ENCODE measurements around the gene CCDC40. TPM values are rescaled to one million over a fixed set of nuclear protein-coding genes. Genes with fewer than 3 reads are reported as not detected.

CCDC40 gene
- total and polyA plus RNA-seq, 2 of the 13 experiments (the other 11 are each of a cell fraction or from before 2014, with no cell fraction given), result 4.1 to 5.5 TPM

DNA sequence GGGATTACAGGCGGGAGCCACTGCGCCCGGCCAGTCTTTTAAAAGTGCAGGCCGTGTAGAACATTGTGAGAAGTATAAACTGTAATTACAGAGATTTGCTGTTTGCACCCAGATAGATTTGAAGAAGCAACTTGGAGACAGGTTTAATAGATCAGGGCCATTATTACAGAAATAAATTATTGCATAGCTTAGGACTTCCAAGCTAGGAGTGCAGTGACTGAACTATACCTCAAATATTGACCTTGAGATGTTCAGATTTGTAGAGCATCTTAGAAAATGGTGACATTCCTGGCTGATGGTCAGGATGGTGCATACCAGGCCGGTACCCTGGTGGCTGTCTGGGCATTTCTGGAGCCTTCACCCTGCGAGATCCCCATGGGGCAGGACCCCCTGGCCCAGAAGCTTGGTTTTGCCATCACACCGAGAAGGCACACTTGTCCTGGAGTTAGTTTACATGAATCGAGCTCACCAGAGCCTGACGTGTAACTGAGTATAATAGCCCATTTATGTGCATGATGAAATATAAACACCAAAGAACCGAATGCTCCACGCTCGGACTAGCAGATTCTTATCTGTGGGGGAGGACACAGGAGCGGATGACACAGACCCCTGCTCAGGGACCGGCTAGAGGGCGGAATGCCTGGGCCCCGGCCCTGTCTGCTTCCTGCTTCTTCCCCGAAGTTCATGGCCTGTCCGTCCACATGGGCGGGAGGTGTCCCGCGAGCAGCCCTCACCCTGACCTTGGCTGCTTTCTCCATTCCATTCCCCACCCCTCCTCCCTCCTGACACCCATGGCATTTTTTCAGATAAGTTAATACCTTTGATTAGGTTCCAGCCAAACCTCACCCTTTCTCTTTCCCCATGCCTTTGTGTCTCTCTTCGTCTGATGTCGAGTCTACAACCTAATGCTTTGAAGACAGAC is 32.1 kb downstream of the CCDC40 start:
- Histone ChIP-seq H2AFZ (ENCODE audit: low read length) (no peak overlapping the region), H3K4me2 (ENCODE audit: low read depth, low read length) (peak overlapping the region; percentile 82), H4K20me1 (ENCODE audit: insufficient read depth, low read length) (no peaks in the 10 kb centered on the region), H3K4me1 (ENCODE audit: insufficient read depth, low read length) (peaks cover 67% of the 10 kb centered on the region), H3K27ac (ENCODE audit: extremely low read length, insufficient read depth, low read length) (no peak overlapping the region), H3K27me3 (ENCODE audit: control insufficient read depth in 1 of 2, insufficient read depth in 2 of 2, low read length in 2 of 2) (no peaks in the 10 kb centered on the region; a peak in 1 of 5 replicates), H3K4me3 (replicated peaks in 1 of 3; ENCODE audit: insufficient read depth in 1 of 3, low read depth in 2 of 3, low read length in 3 of 3) (peak overlapping the region in 2 of 3 experiments; percentile 23 to 41; a peak in 4 of 6 replicates), H3K9ac (ENCODE audit: insufficient read depth, low read depth, low read length) (peak overlapping the region; percentile 42; the same call in 1 of the 2 replicates), H3K36me3 (replicated peaks in 1 of 2; ENCODE audit: control insufficient read depth in 1 of 2, insufficient read depth in 2 of 2, low read length in 2 of 2) (no peaks in the 10 kb centered on the region), H3K9me3 (ENCODE audit: low read length) (no peaks in the 10 kb centered on the region), H3K79me2 (ENCODE audit: insufficient read depth, low read length) (no peaks in the 10 kb centered on the region)
- ChIA-PET POLR2A (interaction anchor here (0.7 to 1.7 kb wide), 5 partner anchors 12 to 192 kb away, joined by 3 to 7 read pairs (median 4); partner anchors contain the start of genes EIF4A3, GAA and RNF213), CTCF (ENCODE audit: low intra/inter-chr PET ratio, low total read pairs) (interaction anchor here (1.4 kb wide), 1 partner anchor 14 kb away, joined by 4 read pairs; no protein-coding TSS in a partner anchor)
- peak; percentile 77 for FAIRE-seq
- WGBS (ENCODE audit: low lambda C conversion rate), result 22% methylated on average over 20 of the region's 23 CpGs
- in situ Hi-C loops (cut with HindIII; ENCODE audit: extremely low pct_ligation_motif_present, low pct_unique_long_range_greater_than_20kb) (no loop called here), intact Hi-C loops (cut with micrococcal nuclease; ENCODE audit: unreplicated experiment) (no loop called here)
- peak; percentile 95 for DNase-seq (ENCODE audit: low spot score)
- peak; percentile 75 for ATAC-seq
- TSS peak; percentile 58 for BruUV-seq (replicated peaks)
- TF ChIP-seq ZNF317 (CRISPR knock-in tag; IDR thresholded peaks at IDR 0.05) (peak; percentile 51; the same call in 1 of the 2 replicates), FOXA3 (CRISPR knock-in tag; IDR thresholded peaks at IDR 0.05) (peak; percentile 78), HIVEP1 (CRISPR knock-in tag; IDR thresholded peaks at IDR 0.05) (peak; percentile 56; the same call in 1 of the 2 replicates), TBX3 (IDR thresholded peaks at IDR 0.05; ENCODE audit: borderline replicate concordance) (peak; percentile 25; the same call in 1 of the 2 replicates), HMG20B (CRISPR knock-in tag; conservative IDR thresholded peaks at IDR 0.05) (peak; percentile 55), SP4 (CRISPR knock-in tag; IDR thresholded peaks at IDR 0.05) (peak; percentile 32; the same call in 1 of the 2 replicates), ERF (CRISPR knock-in tag; IDR thresholded peaks at IDR 0.05) (peak; percentile 40; the same call in 1 of the 2 replicates), ZBTB20 (CRISPR knock-in tag; IDR thresholded peaks at IDR 0.05; ENCODE audit: borderline replicate concordance, low read depth) (0 out of 2 replicates have a peak, but pooled peaks have one; percentile 55)
- TF ChIP-seq, protein P1, sequence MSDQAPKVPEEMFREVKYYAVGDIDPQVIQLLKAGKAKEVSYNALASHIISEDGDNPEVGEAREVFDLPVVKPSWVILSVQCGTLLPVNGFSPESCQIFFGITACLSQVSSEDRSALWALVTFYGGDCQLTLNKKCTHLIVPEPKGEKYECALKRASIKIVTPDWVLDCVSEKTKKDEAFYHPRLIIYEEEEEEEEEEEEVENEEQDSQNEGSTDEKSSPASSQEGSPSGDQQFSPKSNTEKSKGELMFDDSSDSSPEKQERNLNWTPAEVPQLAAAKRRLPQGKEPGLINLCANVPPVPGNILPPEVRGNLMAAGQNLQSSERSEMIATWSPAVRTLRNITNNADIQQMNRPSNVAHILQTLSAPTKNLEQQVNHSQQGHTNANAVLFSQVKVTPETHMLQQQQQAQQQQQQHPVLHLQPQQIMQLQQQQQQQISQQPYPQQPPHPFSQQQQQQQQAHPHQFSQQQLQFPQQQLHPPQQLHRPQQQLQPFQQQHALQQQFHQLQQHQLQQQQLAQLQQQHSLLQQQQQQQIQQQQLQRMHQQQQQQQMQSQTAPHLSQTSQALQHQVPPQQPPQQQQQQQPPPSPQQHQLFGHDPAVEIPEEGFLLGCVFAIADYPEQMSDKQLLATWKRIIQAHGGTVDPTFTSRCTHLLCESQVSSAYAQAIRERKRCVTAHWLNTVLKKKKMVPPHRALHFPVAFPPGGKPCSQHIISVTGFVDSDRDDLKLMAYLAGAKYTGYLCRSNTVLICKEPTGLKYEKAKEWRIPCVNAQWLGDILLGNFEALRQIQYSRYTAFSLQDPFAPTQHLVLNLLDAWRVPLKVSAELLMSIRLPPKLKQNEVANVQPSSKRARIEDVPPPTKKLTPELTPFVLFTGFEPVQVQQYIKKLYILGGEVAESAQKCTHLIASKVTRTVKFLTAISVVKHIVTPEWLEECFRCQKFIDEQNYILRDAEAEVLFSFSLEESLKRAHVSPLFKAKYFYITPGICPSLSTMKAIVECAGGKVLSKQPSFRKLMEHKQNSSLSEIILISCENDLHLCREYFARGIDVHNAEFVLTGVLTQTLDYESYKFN (CRISPR knock-in tag; conservative IDR thresholded peaks at IDR 0.05), result peak; percentile 50
- TF ChIP-seq, protein P2, sequence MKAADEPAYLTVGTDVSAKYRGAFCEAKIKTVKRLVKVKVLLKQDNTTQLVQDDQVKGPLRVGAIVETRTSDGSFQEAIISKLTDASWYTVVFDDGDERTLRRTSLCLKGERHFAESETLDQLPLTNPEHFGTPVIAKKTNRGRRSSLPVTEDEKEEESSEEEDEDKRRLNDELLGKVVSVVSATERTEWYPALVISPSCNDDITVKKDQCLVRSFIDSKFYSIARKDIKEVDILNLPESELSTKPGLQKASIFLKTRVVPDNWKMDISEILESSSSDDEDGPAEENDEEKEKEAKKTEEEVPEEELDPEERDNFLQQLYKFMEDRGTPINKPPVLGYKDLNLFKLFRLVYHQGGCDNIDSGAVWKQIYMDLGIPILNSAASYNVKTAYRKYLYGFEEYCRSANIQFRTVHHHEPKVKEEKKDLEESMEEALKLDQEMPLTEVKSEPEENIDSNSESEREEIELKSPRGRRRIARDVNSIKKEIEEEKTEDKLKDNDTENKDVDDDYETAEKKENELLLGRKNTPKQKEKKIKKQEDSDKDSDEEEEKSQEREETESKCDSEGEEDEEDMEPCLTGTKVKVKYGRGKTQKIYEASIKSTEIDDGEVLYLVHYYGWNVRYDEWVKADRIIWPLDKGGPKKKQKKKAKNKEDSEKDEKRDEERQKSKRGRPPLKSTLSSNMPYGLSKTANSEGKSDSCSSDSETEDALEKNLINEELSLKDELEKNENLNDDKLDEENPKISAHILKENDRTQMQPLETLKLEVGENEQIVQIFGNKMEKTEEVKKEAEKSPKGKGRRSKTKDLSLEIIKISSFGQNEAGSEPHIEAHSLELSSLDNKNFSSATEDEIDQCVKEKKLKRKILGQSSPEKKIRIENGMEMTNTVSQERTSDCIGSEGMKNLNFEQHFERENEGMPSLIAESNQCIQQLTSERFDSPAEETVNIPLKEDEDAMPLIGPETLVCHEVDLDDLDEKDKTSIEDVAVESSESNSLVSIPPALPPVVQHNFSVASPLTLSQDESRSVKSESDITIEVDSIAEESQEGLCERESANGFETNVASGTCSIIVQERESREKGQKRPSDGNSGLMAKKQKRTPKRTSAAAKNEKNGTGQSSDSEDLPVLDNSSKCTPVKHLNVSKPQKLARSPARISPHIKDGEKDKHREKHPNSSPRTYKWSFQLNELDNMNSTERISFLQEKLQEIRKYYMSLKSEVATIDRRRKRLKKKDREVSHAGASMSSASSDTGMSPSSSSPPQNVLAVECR (CRISPR knock-in tag; IDR thresholded peaks at IDR 0.05; ENCODE audit: borderline replicate concordance), result peak; percentile 48; the same call in 1 of the 2 replicates
- TF ChIP-seq, protein P3, sequence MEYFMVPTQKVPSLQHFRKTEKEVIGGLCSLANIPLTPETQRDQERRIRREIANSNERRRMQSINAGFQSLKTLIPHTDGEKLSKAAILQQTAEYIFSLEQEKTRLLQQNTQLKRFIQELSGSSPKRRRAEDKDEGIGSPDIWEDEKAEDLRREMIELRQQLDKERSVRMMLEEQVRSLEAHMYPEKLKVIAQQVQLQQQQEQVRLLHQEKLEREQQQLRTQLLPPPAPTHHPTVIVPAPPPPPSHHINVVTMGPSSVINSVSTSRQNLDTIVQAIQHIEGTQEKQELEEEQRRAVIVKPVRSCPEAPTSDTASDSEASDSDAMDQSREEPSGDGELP (IDR thresholded peaks at IDR 0.05; ENCODE audit: borderline replicate concordance, low read depth), result no peak; the same call in 1 of the 2 replicates
